ENCODE data around the gene FAM20C. TPM values are rescaled to one million over a fixed set of nuclear protein-coding genes. Genes with fewer than 3 reads are reported as not detected.
"Not testable (repeated sequence)": the region's sequence is repeated elsewhere in the genome, so short reads cannot be mapped to it uniquely, and the experiment has no call there.

The FAM20C gene
- total RNA-seq, 2 donors from 2014 or later = 13.7 to 19.9 TPM

DNA sequence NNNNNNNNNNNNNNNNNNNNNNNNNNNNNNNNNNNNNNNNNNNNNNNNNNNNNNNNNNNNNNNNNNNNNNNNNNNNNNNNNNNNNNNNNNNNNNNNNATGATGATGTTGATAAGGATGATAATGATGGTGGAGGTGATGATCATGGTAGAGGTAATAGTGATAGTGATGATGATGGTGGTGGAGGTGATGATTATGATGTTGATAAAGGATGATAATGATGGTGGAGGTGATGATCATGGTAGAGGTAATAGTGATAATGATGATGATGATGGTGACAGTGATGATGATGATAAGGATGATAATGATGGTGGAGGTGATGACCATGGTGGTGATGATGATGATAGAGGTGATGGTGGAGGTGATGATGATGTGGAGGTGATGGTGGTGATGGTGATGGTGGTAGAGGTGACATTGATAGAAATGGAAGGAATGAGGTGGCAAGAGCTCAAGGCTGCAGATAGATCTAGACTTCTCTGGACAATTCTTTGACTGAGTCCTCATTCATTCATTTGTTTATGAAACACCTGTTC, 47.8 kb downstream of the FAM20C start:
- TF ChIP-seq, protein P1, sequence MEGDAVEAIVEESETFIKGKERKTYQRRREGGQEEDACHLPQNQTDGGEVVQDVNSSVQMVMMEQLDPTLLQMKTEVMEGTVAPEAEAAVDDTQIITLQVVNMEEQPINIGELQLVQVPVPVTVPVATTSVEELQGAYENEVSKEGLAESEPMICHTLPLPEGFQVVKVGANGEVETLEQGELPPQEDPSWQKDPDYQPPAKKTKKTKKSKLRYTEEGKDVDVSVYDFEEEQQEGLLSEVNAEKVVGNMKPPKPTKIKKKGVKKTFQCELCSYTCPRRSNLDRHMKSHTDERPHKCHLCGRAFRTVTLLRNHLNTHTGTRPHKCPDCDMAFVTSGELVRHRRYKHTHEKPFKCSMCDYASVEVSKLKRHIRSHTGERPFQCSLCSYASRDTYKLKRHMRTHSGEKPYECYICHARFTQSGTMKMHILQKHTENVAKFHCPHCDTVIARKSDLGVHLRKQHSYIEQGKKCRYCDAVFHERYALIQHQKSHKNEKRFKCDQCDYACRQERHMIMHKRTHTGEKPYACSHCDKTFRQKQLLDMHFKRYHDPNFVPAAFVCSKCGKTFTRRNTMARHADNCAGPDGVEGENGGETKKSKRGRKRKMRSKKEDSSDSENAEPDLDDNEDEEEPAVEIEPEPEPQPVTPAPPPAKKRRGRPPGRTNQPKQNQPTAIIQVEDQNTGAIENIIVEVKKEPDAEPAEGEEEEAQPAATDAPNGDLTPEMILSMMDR (IDR thresholded peaks at IDR 0.05) = no peak
- no peak for DNase-seq (ENCODE audit: low spot score)
- no peaks in the 10 kb centered on the region for H3K9me3 ChIP-seq
- peaks cover 0 to 12% of the 10 kb centered on the region in 2 donors for H3K4me1 ChIP-seq
- H3K27me3 ChIP-seq = no peaks in the 10 kb centered on the region
- no peaks in the 10 kb centered on the region for H3K36me3 ChIP-seq
- H3K4me3 ChIP-seq = no peak overlapping the region
- H3K27ac ChIP-seq = no peak overlapping the region

DNA sequence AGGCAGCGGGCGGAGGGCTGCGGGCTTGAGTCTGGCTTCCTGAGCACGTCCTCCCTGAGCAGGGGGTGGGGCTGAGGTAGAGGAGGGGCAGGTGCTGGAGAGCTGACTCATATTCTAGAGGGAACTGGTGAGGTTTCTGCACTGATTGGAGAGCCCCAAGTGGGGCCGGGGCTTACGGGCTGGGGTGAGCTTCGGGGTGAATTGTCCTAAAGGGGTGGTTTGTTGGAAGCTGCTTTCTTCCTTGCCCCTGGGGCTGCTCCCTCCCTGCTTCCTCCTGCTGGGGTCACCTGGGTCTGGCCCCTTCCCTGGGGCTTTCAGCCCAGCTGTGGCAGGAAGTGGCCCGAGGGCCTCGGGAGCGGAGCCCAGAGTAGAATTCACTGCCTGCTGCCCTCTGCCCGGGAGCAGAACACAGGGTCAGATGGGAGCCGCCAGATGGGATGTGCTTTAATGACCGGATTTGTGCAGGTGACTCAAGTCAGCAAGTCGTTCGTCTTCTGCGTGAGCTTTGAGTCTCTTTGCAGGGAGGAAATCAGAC, 48.6 kb downstream of the FAM20C start:
- Histone ChIP-seq H3K36me3 (no peaks in the 10 kb centered on the region), H3K27me3 (no peaks in the 10 kb centered on the region), H3K9me3 (no peaks in the 10 kb centered on the region), H3K4me3 (no peak overlapping the region), H3K4me1 (peaks cover 0 to 4% of the 10 kb centered on the region in 2 donors), H3K27ac (no peak overlapping the region)
- TF ChIP-seq, protein P1 (IDR thresholded peaks at IDR 0.05) = no peak
- DNase-seq (ENCODE audit: low spot score) = no peak

DNA sequence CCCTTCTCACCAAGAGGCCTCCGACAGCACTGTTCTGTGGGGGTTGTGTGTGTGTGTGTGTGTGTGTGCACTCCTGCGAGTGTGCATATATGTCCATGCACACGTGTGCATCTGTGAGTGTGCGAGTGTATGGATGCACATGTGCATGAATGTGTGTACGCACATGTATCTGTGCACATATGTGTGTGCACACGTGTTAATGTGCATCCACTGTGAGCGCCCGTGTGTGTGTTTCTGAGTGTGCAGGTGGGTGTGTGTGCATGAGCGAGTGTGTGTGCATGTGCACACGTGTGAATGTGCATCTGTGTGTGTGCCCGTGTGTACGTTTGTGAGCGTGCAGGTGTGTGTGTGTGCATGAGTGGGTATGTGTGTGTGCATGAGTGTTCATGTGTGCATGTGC, 49.1 kb downstream of the FAM20C start:
- no peak overlapping the region for H3K4me3 ChIP-seq
- H3K9me3 ChIP-seq = no peaks in the 10 kb centered on the region
- H3K27ac ChIP-seq = no peak overlapping the region
- H3K4me1 ChIP-seq = no peaks in the 10 kb centered on the region
- H3K36me3 ChIP-seq = no peaks in the 10 kb centered on the region
- TF ChIP-seq, protein P1 (IDR thresholded peaks at IDR 0.05) = no peak
- no peak for DNase-seq (ENCODE audit: low spot score)
- H3K27me3 ChIP-seq = no peaks in the 10 kb centered on the region

DNA sequence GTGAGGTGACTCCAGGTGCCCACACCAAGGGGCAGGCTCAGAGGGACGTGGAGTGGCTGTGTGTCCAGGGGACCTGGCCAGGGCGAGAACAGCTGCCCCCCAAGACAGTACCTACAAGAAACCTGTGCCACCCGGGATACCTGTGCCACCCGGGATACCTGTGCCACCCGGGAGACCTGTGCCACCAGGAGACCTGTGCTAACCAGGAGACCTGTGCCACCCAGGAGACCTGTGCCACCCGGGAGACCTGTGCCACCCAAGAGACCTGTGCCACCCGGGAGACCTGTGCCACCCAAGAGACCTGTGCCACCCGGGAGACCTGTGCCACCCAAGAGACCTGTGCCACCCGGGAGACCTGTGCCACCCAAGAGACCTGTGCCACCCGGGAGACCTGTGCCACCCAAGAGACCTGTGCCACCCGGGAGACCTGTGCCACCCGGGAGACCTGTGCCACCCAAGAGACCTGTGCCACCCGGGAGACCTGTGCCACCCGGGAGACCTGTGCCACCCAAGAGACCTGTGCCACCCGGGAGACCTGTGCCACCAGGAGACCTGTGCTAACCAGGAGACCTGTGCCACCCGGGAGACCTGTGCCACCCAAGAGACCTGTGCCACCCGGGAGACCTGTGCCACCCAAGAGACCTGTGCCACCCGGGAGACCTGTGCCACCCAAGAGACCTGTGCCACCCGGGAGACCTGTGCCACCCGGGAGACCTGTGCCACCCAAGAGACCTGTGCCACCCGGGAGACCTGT, 50.6 kb downstream of the FAM20C start:
- H3K36me3 ChIP-seq = not testable (repeated sequence)

DNA sequence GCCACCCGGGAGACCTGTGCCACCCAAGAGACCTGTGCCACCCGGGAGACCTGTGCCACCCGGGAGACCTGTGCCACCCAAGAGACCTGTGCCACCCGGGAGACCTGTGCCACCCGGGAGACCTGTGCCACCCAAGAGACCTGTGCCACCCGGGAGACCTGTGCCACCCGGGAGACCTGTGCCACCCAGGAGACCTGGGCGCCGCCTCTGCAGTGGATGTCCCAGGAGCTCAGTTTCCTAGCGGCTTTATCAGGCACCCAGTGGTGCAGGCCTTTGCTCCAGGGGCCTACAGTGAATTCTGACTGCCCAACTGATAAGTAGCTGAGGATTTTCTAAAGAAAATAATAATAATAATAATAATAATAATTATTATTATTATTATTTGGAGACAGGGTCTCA, 51.2 kb downstream of the FAM20C start:
- H3K27ac ChIP-seq; H3K4me3 ChIP-seq; H3K9me3 ChIP-seq; H3K27me3 ChIP-seq; H3K36me3 ChIP-seq; H3K4me1 ChIP-seq; DNase-seq (ENCODE audit: low spot score): not testable (repeated sequence)

More for the DNA sequence above, 50.6 kb downstream of the FAM20C start:
- H3K4me1 ChIP-seq; DNase-seq (ENCODE audit: low spot score); H3K27me3 ChIP-seq; H3K4me3 ChIP-seq; H3K9me3 ChIP-seq; H3K27ac ChIP-seq: not testable (repeated sequence)

DNA sequence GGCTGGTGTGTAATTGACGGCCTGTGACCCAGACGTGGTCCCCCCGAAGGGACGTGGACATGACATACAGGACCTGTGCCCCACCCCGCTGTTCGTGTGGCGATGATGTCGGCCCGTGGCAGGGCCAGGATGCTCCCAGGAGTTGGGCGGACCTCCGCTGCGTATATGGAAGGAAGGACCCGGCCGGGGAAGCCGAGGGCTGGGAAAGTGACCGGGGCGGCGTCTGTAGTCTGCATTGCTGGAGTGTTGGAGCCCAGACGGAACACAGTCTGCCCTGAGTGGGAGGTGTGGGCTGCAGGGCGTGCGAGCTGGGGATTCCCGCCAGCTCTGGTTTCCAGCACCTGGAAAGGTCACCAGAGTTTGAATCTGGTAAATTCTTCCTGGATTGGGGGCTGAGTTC, 52.6 kb downstream of the FAM20C start:
- peaks cover 19% of the 10 kb centered on the region for H3K36me3 ChIP-seq

More for the DNA sequence above, 52.6 kb downstream of the FAM20C start:
- no peak overlapping the region for H3K4me3 ChIP-seq
- no peaks in the 10 kb centered on the region for H3K4me1 ChIP-seq
- H3K9me3 ChIP-seq = no peaks in the 10 kb centered on the region
- no peak overlapping the region for H3K27ac ChIP-seq
- TF ChIP-seq, protein P1 (IDR thresholded peaks at IDR 0.05) = no peak
- DNase-seq (ENCODE audit: low spot score) = no peak
- no peaks in the 10 kb centered on the region for H3K27me3 ChIP-seq
